Measurements from ENCODE around the gene OR4N2.
"Not testable (repeated sequence)": the region's sequence is repeated elsewhere in the genome, so short reads cannot be mapped to it uniquely, and the experiment has no call there.

Gene OR4N2, protein sequence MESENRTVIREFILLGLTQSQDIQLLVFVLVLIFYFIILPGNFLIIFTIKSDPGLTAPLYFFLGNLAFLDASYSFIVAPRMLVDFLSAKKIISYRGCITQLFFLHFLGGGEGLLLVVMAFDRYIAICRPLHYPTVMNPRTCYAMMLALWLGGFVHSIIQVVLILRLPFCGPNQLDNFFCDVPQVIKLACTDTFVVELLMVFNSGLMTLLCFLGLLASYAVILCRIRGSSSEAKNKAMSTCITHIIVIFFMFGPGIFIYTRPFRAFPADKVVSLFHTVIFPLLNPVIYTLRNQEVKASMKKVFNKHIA

DNA sequence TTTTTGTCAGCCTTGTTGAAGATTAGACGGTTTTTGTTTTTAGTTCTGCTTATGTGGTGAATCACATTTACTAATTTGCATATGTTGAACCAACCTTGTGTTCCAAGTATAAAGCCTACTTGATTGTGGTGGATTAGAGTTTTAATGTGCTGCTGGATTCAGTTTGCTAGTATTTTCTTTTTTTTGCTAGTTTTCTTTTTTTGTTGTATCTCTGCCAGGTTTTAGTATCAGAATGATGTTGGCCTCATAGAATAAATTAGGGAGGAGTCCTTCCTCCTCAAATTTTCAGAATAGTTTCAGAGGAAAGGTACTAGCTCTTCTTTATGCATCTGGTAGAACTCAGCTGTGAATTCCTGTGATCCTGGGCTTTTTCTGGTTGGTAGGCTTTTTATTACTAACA lies at the start of gene OR4N2:
Gene OR4N2 (plus strand): TSS at position 301 of the 400 bp plus-strand sequence. CDS start 23,679 bp downstream, outside the sequence.
- not testable (repeated sequence) for DNase-seq (ENCODE audit: low read depth); H3K4me3 ChIP-seq (ENCODE audit: low read length)

DNA sequence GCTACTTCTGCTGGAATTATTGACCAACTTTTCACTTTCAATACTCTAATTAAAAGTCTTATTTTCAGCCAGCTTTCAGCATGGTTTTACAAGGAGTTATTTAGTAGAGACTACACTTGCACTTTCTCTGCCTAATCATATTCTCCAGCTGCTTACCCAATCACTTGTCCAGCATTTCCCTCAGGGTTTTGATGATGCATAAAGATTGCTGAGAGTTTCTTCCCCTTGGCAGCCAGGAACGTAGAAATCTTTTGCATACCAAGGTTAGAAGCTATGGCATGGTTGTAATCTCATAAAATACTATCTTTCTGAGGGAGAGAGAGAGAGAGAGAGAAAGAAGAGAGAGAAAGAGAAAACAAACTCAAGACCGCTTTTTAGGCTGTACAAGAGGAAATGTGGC lies 49.4 kb upstream of the OR4N2 start:
- DNase-seq (ENCODE audit: low read depth): no peak
- TF ChIP-seq, protein P1, sequence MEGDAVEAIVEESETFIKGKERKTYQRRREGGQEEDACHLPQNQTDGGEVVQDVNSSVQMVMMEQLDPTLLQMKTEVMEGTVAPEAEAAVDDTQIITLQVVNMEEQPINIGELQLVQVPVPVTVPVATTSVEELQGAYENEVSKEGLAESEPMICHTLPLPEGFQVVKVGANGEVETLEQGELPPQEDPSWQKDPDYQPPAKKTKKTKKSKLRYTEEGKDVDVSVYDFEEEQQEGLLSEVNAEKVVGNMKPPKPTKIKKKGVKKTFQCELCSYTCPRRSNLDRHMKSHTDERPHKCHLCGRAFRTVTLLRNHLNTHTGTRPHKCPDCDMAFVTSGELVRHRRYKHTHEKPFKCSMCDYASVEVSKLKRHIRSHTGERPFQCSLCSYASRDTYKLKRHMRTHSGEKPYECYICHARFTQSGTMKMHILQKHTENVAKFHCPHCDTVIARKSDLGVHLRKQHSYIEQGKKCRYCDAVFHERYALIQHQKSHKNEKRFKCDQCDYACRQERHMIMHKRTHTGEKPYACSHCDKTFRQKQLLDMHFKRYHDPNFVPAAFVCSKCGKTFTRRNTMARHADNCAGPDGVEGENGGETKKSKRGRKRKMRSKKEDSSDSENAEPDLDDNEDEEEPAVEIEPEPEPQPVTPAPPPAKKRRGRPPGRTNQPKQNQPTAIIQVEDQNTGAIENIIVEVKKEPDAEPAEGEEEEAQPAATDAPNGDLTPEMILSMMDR (conservative IDR thresholded peaks at IDR 0.05; ENCODE audit: low read length): no peak
- H3K4me3 ChIP-seq (ENCODE audit: low read length): no peak overlapping the region

DNA sequence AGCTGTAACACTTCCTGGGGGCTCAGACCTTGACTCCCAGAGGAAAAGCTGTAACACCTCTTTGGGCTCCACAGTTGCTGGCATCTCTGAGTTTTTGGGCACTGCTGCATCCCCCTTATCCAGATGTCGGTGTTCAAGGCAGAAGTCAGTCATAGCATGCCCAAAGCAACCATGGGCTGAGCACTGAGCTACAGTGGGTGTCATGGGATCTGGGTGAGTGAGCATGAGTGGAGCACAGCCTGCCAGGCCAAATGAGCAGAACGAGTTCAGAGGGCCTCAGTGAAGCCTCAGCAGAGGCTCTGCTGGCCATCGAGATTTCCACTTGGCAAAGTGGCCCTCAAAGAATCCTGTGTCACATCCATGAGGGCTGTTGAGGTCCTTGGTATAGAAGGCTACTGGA lies 32.1 kb upstream of the OR4N2 start:
- not testable (repeated sequence) for DNase-seq (ENCODE audit: low read depth); H3K4me3 ChIP-seq (ENCODE audit: low read length)

DNA sequence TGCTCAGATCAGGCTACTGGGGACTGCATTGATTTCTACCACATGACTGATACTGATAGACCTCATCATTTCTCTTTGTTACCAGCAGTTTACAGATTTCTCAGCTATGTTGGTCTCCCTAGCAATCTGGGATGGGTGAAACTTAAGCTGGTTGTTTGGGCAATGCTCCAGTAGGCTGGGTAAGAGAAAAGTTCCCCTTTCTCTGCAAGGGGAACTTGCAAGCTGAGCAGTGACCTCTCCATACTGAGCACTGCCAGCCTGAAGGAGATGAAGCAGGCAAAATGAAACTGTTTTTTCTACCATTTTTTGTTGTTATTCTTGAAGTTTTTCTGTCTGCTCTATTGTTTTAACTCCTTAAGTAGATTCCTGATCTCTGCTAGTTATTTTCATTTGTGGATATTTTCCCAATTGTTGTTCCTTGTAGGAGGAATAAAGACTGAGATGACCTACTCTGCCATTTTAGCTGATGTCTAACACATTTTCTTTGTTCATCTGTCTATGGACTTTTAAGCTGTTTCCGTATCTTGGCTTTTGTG lies 31.6 kb upstream of the OR4N2 start:
- TF ChIP-seq, protein P1 (conservative IDR thresholded peaks at IDR 0.05; ENCODE audit: low read length): no peak
- DNase-seq (ENCODE audit: low read depth): no peak
- H3K4me3 ChIP-seq (ENCODE audit: low read length): no peak overlapping the region

DNA sequence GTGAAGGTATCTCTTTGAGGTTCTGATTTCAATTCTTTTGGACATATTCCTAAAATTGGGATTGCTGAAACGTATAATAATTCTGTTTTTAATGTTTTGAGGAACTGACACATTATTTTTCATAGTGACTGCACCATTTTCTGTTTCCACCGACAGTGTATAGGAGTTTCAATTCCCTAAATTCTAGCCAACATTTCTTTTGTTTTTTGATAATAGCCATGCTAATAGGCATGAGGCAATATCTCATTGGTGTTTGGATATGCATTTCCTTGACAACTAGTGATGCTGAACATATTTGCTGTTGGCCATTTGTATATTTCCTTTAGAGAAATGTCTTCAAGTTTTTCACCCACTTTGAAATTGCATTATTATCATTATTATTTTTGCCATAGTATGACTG lies 31.1 kb upstream of the OR4N2 start:
- not testable (repeated sequence) for DNase-seq (ENCODE audit: low read depth); H3K4me3 ChIP-seq (ENCODE audit: low read length)

DNA sequence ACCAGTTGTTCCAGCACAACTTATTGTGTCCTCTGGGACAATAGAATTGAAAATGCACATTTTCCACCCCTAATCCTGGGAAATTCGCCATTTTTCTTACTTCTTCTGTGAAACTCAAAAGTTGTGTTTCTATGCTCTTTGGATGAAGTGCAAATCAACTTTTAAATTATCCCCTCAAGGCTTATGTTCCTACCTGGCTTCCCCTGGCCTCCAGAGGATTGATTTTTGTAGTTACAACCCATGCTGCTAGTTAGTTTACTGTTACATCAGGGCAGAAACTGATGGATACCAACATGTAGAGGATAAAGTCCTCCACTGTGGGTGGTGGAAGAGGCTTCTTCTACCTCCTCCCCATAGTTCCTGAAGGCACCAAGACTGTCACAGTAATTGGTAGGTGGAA lies 30.4 kb upstream of the OR4N2 start, which contains the start of gene OR4M1:
Gene OR4M1 (plus strand): TSS at position 301 of the 400 bp plus-strand sequence. CDS start 6,819 bp downstream, outside the sequence.
- not testable (repeated sequence) for DNase-seq (ENCODE audit: low read depth); H3K4me3 ChIP-seq (ENCODE audit: low read length)

DNA sequence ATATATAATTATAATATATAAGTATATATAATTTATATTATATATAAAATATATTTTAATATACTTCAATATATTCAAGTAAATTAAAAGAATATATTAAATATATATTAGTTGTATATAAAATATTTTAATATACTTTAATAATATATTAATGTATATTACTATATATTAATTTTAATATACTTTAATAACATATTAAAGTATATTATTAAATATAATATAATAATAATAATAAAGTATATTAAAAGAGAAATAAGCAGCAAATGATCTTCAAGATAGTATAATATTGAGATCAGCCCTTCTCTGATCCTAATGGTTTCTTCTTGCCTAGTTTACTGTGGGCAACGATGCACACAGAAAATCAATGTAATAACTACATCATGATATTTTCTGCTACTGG lies 28.0 kb upstream of the OR4N2 start:
- no peak overlapping the region for H3K4me3 ChIP-seq (ENCODE audit: low read length)
- TF ChIP-seq, protein P1 (conservative IDR thresholded peaks at IDR 0.05; ENCODE audit: low read length): no peak
- no peak for DNase-seq (ENCODE audit: low read depth)

DNA sequence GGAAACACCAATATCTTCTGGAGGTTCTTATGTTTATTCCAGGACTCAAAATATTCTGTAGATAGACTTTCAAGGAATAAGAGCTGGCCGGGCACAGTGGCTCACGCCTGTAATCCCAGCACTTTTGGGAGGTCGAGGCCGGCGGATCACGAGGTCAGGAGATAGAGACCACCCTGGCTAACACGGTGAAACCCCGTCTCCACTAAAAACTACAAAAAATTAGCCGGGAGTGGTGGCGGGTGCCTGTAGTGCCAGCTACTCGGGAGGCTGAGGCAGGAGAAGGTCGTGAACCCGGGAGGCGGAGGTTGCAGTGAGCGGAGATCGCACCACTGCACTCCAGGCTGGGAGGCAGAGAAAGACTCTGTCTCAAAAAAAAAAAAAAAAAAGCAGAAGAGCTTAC lies 17.7 kb upstream of the OR4N2 start:
- not testable (repeated sequence) for H3K4me3 ChIP-seq (ENCODE audit: low read length); DNase-seq (ENCODE audit: low read depth)

DNA sequence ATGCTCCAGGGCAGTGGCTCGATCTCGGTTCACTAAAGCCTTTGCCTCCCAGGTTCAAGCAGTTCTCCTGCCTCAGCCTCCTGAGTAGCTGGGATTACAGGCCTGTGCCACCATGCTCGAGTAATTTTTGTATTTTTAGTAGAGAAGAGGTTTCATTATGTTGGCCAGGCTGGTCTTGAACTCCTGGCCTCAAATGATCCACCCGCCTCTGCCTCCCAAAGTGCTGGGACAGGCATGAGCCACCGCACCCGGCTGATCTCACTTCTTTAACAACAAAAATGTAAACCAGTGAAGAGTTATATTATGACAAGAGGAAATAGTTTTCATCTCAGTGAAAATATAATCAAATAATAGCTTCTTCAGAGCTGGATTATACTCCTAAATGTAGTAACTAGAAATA lies 16.3 kb upstream of the OR4N2 start:
- DNase-seq (ENCODE audit: low read depth); H3K4me3 ChIP-seq (ENCODE audit: low read length): not testable (repeated sequence)

DNA sequence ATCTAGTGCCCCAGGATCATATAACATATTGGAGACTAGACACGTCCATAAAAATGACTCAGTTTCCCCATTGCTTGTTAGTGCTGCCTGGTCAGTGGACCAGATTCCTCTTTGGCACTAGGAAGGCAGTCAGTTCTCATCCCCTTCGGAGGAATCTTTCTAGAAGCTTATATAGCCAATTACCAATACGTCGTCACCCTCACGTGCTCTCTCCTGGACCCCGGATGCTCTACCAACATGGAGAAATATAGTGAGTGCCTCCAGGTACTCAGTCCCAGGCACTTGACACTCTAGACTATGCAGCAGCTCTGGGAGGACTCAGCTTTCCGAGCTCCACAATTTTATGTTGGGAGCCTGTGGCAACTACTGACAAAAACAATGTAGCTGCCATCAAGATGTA lies 15.4 kb upstream of the OR4N2 start:
- not testable (repeated sequence) for DNase-seq (ENCODE audit: low read depth); H3K4me3 ChIP-seq (ENCODE audit: low read length)

DNA sequence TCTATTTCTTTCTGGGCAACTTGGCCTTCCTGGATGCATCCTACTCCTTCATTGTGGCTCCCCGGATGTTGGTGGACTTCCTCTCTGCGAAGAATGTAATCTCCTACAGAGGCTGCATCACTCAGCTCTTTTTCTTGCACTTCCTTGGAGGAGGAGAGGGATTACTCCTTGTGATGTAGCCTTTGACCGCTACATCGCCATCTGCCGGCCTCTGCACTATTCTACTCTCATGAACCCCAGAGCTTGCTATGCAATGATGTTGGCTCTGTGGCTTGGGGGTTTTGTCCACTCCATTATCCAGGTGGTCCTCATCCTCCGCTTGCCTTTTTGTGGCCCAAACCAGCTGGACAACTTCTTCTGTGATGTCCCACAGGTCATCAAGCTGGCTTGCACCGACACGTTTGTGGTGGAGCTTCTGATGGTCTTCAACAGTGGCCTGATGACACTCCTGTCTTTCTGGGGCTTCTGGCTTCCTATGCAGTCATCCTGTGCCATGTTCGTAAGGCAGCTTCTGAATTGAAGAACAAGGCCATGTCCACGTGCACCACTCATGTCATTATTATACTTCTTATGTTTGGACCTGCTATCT lies 7.0 kb upstream of the OR4N2 start:
- not testable (repeated sequence) for DNase-seq (ENCODE audit: low read depth); H3K4me3 ChIP-seq (ENCODE audit: low read length)

Data from AG10803 (cell line).